T1000 (cell line): ENCODE results near the gene EREG.
A peak's percentile ranks its signal among the peaks of the same experiment; 100 is the strongest.

ENCODE experiments used
- DNase-seq: peaks from one replicate; lab custom pipeline; 2025; ENCODE audit warnings: mixed read lengths; lab: John Stamatoyannopoulos, UW

The EREG gene

DNA sequence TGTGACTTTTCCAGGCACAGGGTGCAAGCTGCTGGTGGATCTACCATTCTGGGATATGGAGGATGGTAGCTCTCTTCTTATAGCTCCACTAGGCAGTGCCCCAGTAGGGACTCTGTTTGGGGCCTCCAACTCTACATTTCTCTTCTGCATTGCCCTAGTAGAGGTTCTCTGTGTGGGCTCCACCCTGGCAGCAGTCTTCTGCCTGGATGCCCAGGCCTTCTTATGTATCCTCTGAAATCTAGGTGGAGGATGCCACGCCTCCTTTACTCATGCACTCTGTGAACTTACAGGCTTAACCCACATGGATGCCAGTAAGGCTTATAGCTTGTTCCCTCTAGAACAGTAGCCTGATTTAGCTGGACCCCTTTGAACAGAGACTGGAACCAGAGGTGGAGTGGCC, 20.9 kb upstream of the EREG start:
- no peak for DNase-seq

DNA sequence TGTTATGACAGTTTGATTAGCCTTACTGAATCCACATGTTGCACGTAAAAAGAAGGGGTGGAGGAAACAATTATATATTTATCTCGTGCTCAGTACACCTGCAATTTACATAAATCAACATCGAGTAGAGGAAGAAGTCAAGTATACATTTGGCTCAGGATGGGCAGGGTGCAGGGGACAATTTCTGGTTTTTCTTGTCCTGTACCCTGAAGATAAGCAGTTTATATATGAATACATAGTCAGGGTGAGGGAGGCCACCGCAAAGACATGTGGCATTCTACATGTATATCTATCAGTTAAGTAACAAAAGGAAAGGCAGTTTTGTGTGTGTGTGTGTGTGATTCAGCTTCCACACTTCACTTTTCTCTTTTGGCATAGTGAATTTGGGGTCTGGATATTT, 11.1 kb upstream of the EREG start:
- no peak for DNase-seq

DNA sequence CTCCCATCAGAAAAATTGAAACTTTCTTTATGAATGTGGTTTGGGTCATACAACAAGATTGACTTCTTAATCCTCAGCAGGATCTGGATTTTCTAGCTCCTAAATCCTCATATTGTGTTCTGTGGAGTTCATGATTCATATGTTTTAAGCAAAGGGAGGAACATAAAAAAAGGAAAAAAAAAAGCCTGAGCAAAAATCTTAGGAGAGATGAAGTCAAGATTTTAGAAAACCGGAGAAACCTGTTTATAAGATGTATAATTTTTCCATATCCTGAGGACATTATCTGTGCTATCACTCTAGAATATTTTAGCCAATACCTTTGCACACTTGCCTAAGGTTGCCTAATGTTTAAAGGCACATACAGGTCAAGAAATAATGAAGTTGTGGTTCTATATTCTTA, 7.0 kb upstream of the EREG start:
- no peak for DNase-seq

DNA sequence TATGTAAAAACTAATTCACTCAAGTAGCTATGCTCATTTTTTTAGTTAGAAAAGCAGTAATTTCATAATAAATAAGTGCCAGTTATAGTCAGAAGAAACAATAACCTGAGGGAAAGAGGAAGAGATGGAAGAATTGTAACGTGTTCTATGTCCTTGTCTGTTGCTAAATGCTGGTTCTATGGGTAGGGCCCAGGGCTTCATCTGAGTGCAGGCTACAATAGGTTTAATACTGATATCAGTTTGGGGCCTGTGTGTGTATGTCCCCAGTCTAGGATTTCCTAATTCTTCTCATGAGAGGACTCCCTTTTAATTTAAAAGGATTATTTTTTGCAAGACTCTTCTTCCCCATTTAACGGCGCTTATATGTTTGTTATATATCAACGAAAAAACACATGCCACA, 3.3 kb upstream of the EREG start:
- no peak for DNase-seq

DNA sequence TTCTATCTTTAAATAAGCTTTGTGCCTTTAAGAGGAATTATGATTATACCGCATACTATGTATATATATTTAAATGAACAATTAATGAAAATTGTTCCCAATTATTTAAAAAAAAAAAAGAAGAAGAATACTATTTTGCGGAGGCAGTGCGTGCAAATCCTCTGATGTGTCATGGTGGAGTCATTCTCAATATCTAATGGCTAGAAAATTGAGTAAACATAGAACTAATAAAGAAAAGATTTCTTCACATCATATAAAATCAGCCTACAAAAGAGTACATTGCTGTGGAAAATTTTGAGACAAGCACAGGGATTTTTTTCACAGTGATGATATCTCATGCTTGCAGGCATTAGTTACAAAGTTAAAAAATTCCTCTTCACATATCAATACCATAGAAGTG, 2.6 kb upstream of the EREG start:
- no peak for DNase-seq

DNA sequence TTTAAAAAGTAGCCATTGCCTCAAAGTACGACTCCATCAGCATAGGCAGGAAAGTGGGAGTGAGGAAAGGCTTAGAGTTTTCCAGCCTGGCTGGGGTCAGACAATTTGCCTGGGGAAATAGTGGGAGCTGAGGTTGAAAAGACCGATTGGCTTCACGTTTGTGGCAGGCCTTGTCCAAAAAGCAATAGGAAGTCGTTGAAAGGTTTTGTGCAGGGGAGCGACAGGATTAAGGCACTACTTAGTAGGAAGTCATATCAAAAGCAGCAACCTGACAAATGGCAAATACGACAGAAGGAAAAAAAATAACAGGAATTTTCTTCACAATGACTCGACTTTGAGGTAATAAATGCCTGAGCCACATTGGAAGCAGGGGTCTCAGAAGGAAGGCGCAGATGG, 691 bp upstream of the EREG start:
- no peak for DNase-seq

DNA sequence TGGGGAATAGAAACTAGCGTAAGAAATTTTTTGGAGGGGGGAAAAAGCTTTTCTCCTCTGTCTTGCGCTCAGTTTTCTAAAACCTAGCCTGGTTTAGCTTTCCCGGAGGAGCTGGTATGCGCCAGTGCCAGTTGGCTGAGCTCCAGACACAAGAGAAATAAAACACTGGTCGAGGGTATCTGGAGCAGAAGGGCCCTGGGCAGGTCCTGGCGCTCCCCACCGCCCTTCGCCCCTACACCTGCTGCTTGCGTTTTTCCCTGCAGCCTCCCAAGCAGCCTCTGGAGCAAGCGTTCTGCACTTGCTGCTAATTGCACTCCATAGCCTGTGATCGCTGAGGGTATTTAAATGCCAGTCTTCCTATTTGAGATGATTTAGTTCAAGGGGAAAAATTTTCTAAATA, 816 bp downstream of the EREG start:
- DNase-seq = no peak

DNA sequence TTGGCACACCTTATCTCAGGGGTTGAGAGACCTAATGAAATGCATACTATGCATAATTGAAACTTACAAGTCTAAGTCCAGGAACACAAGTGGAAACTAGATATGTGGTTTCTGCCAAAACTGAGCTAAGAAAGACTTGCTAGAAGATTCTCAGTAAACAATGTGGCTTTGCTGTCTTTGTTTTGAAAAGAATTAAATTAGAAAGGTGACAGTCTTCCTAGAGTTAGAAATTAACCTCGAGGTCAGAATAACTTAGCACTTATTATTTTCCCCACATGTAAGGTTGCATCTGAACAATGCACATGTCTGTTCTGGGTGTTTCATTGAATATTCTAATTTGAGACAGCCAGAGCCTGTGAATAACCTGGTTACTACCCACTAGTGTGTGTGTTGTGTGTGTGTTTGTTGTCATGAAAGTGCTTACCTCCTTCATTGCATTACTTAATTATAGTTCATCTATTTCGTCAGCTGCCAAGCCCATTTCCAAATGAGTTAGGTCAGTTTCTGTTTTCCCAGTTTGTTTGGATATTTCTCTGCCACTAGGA, 1.5 kb downstream of the EREG start:
- no peak for DNase-seq

DNA sequence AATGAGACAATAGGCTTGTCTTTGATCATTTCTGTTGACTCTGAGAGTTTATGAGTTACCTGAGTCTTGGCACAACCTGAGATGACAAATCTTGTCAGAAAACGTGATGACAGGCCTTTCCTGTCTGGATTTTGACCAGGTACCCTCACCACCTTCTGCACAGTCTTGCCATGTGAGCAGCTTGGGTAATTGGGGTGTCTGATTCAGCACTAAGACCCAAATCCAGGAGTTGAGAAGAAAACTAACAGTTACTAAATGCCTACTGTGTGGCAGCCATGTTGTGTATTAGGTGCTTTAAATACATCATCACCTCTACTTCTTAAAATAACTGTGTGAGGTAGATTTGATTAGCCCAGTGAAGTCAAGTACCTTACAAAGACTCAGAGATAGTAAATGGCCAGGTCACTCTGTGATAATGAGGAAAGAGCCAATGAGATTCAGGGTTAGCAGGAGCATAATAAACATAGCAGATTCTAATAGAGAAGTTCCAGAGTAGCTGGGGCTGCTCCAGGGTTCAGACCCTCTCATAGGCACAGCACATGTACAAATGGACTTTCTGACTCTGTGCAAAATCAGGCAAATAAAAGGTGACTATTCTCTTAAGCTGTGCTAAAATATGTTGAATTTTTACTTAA, 2.8 kb downstream of the EREG start:
- DNase-seq = no peak

DNA sequence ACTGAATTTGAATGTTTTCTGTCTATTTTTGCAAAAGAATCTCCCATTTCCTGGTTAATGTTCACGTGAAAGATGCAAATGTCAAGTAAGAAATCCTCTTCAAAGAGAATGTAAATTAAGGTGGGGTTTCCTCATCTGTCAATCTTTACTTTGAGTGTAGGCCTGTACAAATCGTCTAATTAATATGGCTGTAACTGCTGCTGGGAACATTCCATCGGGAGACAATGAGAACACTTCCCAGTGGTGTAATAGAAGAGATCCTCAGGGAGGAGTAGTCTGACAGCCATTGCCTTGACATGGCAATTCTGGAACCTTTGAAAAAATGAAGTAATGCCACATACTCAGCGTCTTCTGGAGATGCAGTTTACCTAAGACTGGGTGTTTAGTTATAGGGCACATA, 3.7 kb downstream of the EREG start:
- DNase-seq = no peak

DNA sequence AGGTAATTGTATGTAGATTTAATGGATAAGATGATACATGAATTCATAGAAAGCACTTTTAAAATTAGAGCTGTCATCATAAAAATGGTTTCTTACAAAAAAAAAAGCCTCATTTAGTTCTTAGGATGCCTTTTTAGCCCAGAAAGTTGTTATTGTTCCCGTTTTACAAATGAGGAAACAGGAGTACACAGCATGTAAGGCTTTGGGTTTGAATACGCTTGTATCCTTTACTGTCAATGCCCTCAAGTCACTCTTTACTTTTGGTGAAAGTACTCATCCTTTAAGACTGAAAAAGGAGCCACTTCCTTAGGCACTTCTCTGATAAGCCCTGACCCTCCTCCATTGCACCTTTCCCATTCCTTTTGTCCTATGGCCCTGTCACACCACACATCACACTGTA, 4.9 kb downstream of the EREG start:
- DNase-seq = no peak

DNA sequence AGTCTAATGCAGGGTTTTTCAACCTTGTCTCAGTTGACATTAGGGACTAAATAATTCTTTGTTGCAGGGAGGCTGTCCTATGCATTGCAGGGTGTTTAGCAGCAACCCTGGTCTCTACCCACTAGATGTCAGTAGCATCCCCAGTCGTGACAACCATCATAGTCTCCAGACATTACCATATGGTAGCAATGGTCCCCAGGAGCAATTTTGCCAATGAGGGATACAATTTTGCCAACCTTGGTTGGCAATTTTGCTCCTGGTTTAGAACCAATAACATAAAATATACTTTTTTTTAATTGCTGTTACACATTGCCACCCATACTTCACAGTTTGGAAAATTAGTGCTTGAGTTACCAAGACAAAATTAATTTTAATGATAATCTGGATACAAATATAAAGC, 6.0 kb downstream of the EREG start:
- DNase-seq = peak; percentile 5

DNA sequence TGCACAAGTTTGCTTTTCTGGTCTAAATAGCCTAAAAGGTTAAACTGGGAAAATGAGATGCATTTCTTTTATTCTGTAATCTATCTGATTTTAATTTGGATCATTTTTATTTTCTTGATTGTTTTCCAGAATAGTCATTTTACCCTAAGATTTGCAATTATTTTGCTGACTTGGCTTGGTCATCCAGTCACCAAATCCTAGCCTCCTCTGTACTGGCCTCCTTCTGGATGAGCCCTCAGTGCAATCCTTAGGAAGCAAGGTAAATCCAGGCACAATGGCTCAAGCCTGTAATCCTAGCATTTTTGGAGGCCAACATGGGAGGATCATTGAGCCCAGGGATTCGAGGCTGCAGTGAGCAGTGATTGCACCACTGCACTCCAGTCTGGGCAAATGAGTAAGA, 9.2 kb downstream of the EREG start:
- DNase-seq = no peak

DNA sequence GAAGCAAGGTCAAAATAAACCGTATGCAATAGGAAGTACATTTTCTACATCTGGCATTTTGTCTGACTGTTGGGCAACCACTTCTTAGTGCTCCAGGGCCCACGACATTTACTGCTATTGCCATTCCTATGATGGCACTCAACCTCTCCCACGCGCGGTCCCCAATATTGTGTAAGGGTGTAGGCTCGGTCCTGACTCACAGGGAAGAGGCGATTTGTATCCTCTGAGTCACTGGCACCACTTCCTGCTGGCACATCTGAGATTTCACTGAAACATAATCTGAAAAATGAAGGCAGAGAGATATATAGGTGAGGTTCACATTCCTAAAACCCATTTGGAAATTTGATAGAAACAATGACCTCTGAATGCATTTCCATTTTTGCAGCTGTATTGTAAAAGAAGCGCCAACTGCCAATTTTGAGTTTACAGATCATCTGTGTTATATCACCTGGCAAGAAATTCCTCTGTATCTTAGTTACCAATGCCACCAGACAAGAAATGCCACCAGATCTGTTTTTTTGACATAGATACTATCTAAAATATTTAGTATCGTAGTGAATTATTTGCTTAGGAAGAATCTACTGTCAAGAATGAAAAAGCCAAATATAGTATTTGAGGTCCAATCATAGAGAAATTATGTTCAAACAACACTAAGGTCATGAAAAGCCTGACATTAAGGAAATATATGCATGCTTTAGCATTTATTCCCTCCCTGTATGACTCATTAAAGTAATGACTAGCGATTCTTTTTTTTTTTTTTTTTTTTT, 9.8 kb downstream of the EREG start:
- peak; percentile 71 for DNase-seq

DNA sequence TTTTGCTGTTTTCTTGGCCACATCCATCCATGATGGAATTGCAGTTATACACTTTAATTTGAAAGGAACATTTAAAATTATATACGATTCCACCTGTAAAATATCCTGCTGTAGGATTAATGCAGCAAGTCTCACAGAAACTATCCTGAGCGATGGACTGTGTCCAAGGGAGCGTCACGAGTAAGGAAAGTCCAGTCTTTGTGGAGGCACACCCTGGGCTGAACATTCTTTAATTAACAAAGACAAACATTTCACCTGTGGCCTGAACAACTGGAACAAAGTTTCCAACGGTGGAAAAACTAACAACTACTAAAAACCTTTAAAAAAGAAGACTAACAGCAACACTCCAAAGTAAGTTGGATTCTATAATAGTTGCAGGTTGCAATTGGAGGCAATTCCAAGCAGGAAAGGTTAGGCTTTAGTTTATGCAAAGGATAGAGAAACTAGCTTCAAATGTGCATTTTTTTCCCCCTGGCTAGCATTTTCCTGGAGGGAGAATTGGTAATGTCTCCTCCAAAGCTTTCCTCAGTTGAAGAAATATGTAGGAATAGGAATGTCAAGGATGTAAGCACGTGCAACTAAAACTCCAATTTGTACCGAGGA, 11.0 kb downstream of the EREG start:
- DNase-seq = no peak

DNA sequence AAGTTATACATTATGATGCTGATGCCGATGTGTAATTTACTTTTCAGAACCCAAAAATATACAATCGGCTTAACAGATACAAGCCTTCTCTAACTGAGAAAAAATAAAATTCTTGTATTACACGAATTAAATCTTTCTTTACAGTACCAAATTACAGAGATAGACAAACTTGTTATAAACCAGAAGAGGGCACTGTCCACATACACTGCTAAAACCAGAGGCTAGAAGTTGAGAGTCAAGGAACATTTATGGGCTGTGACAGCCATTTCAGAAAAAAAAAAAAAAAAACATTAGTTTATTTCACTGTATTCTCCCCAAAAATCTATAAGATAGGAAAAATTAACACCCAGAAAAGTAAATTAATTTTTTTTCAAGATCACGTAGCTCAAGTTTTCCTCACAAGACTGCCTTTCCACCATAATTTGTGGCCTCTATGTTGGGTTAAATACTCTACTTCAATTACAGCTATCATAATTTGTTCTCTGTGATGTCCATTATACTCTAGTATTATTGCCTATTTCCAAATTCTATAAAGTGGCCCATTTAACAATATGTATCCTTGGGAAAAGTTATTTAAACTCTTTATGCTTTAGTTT, 12.0 kb downstream of the EREG start:
- no peak for DNase-seq

DNA sequence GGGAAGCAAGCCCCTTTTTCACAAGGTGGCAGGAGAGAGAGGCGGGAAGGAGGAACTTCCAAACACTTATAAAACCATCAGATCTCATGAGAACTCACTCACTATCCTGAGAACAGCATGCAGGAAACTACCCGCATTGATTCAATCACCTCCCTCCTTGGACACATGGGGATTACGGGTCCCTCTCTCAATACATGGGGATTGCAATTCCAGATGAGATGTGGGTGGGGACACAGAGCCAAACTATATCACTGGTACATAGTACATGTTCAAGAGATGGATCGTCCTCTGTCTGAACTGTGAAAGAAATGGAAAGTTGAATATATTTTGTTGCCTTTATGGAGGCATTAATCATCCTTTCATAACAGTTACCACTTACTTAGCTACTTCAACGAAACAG, 12.8 kb downstream of the EREG start:
- no peak for DNase-seq

DNA sequence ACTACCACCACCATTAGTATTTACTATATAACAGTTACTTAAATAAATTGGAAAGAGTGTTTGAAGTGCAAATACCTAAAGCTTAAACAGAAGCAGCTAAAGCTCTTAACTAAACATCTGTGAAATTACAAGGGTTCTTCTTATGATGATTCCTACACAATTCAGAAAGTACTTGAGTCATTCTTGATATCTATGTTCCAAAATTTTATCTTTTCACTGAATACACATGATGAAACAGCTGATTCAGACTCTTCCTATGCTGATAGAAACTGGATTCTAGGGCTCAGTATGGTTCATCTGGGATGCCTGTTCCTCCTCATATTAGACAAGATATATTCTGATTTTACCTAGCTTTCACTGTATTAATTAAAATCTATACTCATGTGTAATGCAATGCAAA, 13.6 kb downstream of the EREG start:
- DNase-seq = no peak

DNA sequence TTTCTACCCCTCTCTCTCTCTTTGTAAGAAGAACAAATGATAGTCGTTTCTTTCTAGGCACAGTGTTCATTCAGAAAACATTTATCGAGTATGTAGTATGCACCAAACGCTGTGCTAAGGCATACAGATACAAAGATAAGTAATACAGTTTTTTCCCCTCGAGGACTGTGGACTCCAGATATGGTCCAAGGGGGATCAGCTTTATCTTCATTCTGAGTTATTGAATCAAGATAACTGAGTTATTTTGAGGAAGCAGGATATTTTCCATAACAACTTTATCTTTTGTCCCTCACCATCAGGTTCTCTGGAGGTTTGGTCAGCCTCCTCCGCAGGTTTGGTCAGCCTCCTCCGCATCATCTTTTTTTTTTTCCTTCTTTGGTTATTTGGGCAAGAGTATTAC, 15.0 kb downstream of the EREG start:
- no peak for DNase-seq

DNA sequence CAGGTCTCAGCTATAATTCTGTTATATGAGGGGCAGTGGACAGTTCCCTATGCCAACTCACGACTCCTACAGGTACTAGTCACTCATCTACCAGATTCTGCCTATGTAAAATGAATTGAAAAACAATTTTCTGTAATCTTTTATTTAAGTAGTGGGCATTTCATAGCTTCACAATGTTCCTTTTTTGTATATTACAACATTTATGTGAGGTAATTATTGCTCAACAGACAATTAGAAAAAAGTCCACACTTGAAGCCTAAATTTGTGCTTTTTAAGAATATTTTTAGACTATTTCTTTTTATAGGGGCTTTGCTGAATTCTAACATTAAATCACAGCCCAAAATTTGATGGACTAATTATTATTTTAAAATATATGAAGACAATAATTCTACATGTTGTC, 20.4 kb downstream of the EREG start:
- DNase-seq = no peak

DNA sequence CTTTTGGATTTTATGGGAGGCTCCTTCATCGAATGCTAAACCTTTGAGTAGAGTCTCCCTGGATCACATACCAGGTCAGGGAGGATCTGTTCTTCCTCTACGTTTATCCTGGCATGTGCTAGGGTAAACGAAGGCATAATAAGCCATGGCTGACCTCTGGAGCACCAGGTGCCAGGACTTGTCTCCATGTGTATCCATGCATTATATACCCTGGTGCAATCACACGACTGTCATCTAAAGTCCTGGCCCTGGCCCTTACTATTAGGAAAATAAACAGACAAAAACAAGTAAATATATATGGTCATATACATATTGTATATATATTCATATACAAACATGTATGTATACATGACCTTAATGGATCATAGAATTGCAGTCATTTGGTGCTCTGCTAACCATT, 21.2 kb downstream of the EREG start:
- DNase-seq = no peak

DNA sequence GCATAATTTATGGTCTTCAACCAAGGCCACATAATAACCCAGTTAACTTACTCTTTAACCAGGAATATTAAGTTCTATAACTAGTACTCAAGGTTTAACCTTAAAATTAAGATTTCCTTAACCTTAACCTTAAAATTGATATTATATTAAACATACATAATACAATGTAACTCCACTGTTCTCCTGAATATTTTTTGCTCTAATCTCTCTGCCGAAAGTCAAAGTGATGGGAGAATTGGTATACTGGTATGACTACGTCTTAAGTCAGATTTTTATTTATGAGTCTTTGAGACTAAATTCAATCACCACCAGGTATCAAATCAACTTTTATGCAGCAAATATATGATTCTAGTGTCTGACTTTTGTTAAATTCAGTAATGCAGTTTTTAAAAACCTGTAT, 22.8 kb downstream of the EREG start:
- DNase-seq = no peak

DNA sequence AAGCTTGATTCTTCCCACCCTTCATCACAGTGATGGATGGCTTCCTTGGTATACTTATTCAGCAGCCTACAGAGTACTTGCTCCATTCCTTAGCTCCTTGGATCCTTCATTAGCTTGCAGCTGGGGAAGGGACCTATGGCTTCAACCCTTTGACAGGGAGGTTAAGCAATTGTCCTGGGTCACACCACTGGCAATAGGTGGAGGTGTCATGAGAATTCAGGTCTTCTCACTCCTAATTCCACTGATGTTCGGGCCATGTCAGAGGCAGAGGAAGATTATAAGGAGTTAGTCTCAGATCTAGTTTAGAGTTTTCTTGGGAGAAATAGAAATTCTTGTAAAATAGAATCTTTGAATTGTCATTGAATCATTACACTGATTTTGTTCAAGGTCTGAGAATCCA, 24.5 kb downstream of the EREG start:
- DNase-seq = no peak
